Measurements from ENCODE around the gene MRPL53. TPM values are rescaled to one million over a fixed set of nuclear protein-coding genes. Genes with fewer than 3 reads are reported as not detected.
A peak's percentile ranks its signal among the peaks of the same experiment; 100 is the strongest.

The MRPL53 gene
- total and polyA plus RNA-seq, 2 of the 13 experiments (the other 11 are each of a cell fraction or from before 2014, with no cell fraction given), result 34.3 to 51.9 TPM

DNA sequence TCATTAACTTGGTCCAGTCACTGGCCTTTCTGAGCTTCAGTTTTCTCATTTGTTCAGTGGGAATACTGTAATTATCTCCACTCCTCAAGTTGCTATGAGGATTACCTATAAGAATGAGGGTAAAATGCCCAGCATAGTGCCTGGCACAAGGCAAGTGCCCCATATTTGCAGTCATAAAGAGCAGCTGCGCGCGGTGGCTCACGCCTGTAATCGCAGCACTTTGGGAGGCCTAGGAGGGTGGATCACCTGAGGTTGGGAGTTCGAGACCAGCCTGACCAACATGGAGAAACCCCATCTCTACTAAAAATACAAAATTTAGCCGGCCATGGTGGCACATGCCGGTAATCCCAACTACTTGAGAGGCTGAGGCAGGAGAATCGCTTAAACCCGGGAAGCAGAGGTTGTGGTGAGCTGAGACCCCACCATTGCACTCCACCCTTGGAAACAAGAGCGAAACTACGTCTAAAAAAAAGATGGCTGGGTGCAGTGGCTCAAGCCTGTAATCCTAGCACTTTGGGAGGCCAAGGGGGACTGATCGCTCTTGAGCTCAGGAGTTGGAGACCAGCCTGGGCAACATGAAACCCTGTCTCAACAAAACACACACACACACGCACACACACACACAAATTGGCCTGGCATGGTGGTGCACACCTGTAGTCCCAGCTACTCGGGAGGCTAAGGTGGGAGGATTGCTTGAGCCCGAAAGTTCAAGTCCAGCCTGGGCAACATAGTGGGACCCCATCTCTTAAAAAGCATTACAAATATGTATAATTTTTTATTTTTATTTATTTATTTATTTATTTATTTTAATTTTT, 29.8 kb downstream of the MRPL53 start (continued):
- TF ChIP-seq, protein P1, sequence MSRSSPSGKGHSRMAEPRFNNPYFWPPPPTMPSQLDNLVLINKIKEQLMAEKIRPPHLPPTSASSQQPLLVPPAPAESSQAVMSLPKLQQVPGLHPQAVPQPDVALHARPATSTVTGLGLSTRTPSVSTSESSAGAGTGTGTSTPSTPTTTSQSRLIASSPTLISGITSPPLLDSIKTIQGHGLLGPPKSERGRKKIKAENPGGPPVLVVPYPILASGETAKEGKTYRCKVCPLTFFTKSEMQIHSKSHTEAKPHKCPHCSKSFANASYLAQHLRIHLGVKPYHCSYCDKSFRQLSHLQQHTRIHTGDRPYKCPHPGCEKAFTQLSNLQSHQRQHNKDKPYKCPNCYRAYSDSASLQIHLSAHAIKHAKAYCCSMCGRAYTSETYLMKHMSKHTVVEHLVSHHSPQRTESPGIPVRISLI (CRISPR knock-in tag; IDR thresholded peaks at IDR 0.05; ENCODE audit: borderline replicate concordance), result peak; percentile 40; the same call in 1 of the 2 replicates
- TF ChIP-seq, protein P2, sequence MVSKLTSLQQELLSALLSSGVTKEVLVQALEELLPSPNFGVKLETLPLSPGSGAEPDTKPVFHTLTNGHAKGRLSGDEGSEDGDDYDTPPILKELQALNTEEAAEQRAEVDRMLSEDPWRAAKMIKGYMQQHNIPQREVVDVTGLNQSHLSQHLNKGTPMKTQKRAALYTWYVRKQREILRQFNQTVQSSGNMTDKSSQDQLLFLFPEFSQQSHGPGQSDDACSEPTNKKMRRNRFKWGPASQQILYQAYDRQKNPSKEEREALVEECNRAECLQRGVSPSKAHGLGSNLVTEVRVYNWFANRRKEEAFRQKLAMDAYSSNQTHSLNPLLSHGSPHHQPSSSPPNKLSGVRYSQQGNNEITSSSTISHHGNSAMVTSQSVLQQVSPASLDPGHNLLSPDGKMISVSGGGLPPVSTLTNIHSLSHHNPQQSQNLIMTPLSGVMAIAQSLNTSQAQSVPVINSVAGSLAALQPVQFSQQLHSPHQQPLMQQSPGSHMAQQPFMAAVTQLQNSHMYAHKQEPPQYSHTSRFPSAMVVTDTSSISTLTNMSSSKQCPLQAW (CRISPR knock-in tag; IDR thresholded peaks at IDR 0.05), result peak; percentile 10; the same call in 1 of the 2 replicates
- 0 out of 2 replicates have a peak, but pooled peaks have one; percentile 72 for TF ChIP-seq ZNF138 (CRISPR knock-in tag; IDR thresholded peaks at IDR 0.05; ENCODE audit: low read depth)
- 0 out of 2 replicates have a peak, but pooled peaks have one; percentile 1 for TF ChIP-seq MAF1 (CRISPR knock-in tag; IDR thresholded peaks at IDR 0.05; ENCODE audit: borderline replicate concordance)
- peak; percentile 5; the same call in 1 of the 2 replicates for TF ChIP-seq DPF2 (CRISPR knock-in tag; IDR thresholded peaks at IDR 0.05; ENCODE audit: borderline replicate concordance, low read depth)
- peak; percentile 10 for TF ChIP-seq SMAD3 (CRISPR knock-in tag; IDR thresholded peaks at IDR 0.05)
- TF ChIP-seq, protein P3, sequence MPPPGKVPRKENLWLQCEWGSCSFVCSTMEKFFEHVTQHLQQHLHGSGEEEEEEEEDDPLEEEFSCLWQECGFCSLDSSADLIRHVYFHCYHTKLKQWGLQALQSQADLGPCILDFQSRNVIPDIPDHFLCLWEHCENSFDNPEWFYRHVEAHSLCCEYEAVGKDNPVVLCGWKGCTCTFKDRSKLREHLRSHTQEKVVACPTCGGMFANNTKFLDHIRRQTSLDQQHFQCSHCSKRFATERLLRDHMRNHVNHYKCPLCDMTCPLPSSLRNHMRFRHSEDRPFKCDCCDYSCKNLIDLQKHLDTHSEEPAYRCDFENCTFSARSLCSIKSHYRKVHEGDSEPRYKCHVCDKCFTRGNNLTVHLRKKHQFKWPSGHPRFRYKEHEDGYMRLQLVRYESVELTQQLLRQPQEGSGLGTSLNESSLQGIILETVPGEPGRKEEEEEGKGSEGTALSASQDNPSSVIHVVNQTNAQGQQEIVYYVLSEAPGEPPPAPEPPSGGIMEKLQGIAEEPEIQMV (CRISPR knock-in tag; IDR thresholded peaks at IDR 0.05; ENCODE audit: low read depth), result peak; percentile 8; the same call in 1 of the 2 replicates
- peak; percentile 47; the same call in 1 of the 2 replicates for TF ChIP-seq ZNF24 (IDR thresholded peaks at IDR 0.05)
- peak; percentile 98 for TF ChIP-seq CHD4 (IDR thresholded peaks at IDR 0.05; ENCODE audit: borderline replicate concordance, low read length)
- TF ChIP-seq, protein P4, sequence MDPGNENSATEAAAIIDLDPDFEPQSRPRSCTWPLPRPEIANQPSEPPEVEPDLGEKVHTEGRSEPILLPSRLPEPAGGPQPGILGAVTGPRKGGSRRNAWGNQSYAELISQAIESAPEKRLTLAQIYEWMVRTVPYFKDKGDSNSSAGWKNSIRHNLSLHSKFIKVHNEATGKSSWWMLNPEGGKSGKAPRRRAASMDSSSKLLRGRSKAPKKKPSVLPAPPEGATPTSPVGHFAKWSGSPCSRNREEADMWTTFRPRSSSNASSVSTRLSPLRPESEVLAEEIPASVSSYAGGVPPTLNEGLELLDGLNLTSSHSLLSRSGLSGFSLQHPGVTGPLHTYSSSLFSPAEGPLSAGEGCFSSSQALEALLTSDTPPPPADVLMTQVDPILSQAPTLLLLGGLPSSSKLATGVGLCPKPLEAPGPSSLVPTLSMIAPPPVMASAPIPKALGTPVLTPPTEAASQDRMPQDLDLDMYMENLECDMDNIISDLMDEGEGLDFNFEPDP (CRISPR knock-in tag; conservative IDR thresholded peaks at IDR 0.05), result peak; percentile 90; the same call in 1 of the 2 replicates
- TF ChIP-seq ZNF556 (CRISPR knock-in tag; IDR thresholded peaks at IDR 0.05; ENCODE audit: borderline replicate concordance), result peak; percentile 82; the same call in 1 of the 2 replicates
- 0 out of 2 replicates have a peak, but pooled peaks have one; percentile 23 for TF ChIP-seq ZNF782 (CRISPR knock-in tag; IDR thresholded peaks at IDR 0.05; ENCODE audit: borderline replicate concordance)
- TF ChIP-seq POGZ (CRISPR knock-in tag; IDR thresholded peaks at IDR 0.05), result peak; percentile 55; the same call in 1 of the 2 replicates

Measured in HepG2 (cell line).